GM19351 (cell line): ENCODE results near the gene RGS10.
"Not testable (repeated sequence)": the region's sequence is repeated elsewhere in the genome, so short reads cannot be mapped to it uniquely, and the experiment has no call there.

Experiments used
- ATAC-seq: cut with Tn5 transposase; IDR thresholded peaks from one replicate; pipeline ENCODE4 v1.9.1; 2021; ENCODE audit warnings: mild to moderate bottlenecking, moderate library complexity; ENCODE audit not compliant: unreplicated experiment

Gene RGS10

GRCh38 chr10:119539359-119539825 lies 3.1 kb downstream of the RGS10 start:
- ATAC-seq, result no peak

- no peak for ATAC-seq
These were observed 3.7 kb downstream of the RGS10 start for GRCh38 chr10:119538632-119539358.

- no peak for ATAC-seq
These were observed 4.4 kb downstream of the RGS10 start for GRCh38 chr10:119537953-119538630.

- ATAC-seq, result no peak
These were observed 6.0 kb downstream of the RGS10 start for GRCh38 chr10:119536508-119537025.

- no peak for ATAC-seq
These were observed 6.5 kb downstream of the RGS10 start for GRCh38 chr10:119535837-119536507.

GRCh38 chr10:119535305-119535704 lies 7.2 kb downstream of the RGS10 start:
- no peak for ATAC-seq

GRCh38 chr10:119533473-119533872 lies 9.0 kb downstream of the RGS10 start:
- ATAC-seq, result no peak

- not testable (repeated sequence) for ATAC-seq
These were observed 9.7 kb downstream of the RGS10 start for GRCh38 chr10:119532791-119533190.

GRCh38 chr10:119532251-119532650 lies 10.3 kb downstream of the RGS10 start:
- not testable (repeated sequence) for ATAC-seq

- no peak for ATAC-seq
These were observed 11.5 kb downstream of the RGS10 start for GRCh38 chr10:119531067-119531466.

GRCh38 chr10:119528663-119529237 lies 13.8 kb downstream of the RGS10 start:
- ATAC-seq, result not testable (repeated sequence)

GRCh38 chr10:119526621-119527592 lies 15.6 kb downstream of the RGS10 start:
- ATAC-seq, result no peak

- no peak for ATAC-seq
These were observed 16.4 kb downstream of the RGS10 start for GRCh38 chr10:119526149-119526548.

GRCh38 chr10:119525116-119525515 lies 17.4 kb downstream of the RGS10 start:
- ATAC-seq, result no peak

- ATAC-seq, result no peak
These were observed 17.8 kb downstream of the RGS10 start for GRCh38 chr10:119524720-119525070.

- ATAC-seq, result no peak
These were observed 18.4 kb downstream of the RGS10 start for GRCh38 chr10:119523895-119524719.

- no peak for ATAC-seq
These were observed 19.6 kb downstream of the RGS10 start for GRCh38 chr10:119522747-119523426.

- ATAC-seq, result no peak
These were observed 20.9 kb downstream of the RGS10 start for GRCh38 chr10:119521443-119522204.
